Kidney (tissue), 14 donors: ENCODE data around the gene DHRS7B. TPM values are rescaled to one million over a fixed set of nuclear protein-coding genes. Genes with fewer than 3 reads are reported as not detected.

Source experiments
- DNase-seq, 5 donors: peaks; one replicate each; pipeline ENCODE4 v3.0.0-alpha.2; 2013 to 2020
- FAIRE-seq: peaks from 2 replicates; lab custom pipeline; 2012; peaks lifted over from hg19 to GRCh38; lab: Jason Lieb, UNC
- H3K27ac ChIP-seq, 2 donors: one replicate each; pipeline ENCODE4 v1.7.0; 2013; ENCODE audit warnings: low read depth in 2 of 2, low read length in 2 of 2, inconsistent platforms in 1 of 2
- H3K27me3 ChIP-seq: one replicate; pipeline ENCODE4 v1.7.1; 2013; ENCODE audit warnings: low read length, inconsistent platforms; ENCODE audit not compliant: control insufficient read depth, insufficient read depth
- H3K36me3 ChIP-seq, 3 donors: one replicate each; pipeline versions ENCODE4 v1.7.0 to v1.7.1; 2013; ENCODE audit warnings: low read length in 3 of 3, control low read depth in 1 of 3, inconsistent platforms in 1 of 3; ENCODE audit not compliant: insufficient read depth in 3 of 3, control insufficient read depth in 2 of 3
- H3K4me1 ChIP-seq, 3 donors: one replicate each; pipeline versions ENCODE4 v1.7.0 to v1.7.1; 2013; ENCODE audit warnings: low read length in 3 of 3, inconsistent platforms in 1 of 3, low read depth in 1 of 3; ENCODE audit not compliant: control insufficient read depth in 2 of 3, insufficient read depth in 2 of 3
- H3K4me3 ChIP-seq, 3 donors: one replicate each; pipeline versions ENCODE4 v1.7.0 to v1.8.1; 2013; ENCODE audit warnings: low read length in 3 of 3, control low read depth in 1 of 3, inconsistent platforms in 1 of 3
- H3K9ac ChIP-seq, 3 donors: one replicate each; pipeline versions ENCODE4 v1.7.0 to v1.7.1; 2013; ENCODE audit warnings: low read length in 3 of 3, control low read depth in 1 of 3, inconsistent platforms in 1 of 3
- H3K9me3 ChIP-seq, 3 donors: one replicate each; pipeline versions ENCODE4 v1.7.0 to v1.7.1; 2013; ENCODE audit warnings: low read length in 3 of 3, control low read depth in 1 of 3, inconsistent platforms in 1 of 3; ENCODE audit not compliant: control insufficient read depth in 2 of 3, insufficient read depth in 1 of 3
- CTCF ChIP-seq: IDR thresholded peaks from 3 replicates; pipeline ENCODE4 v1.5.1; 2012; ENCODE audit warnings: mild to moderate bottlenecking, moderate library complexity, borderline replicate concordance; ENCODE audit not compliant: insufficient read depth; ENCODE audit errors: extremely low read depth
- intact Hi-C: fragments of 100-400 bp; cut with DNase I; formaldehyde crosslinking; loops from one replicate; pipeline ENCODE4 v1.11.1; 2022
- polyA plus RNA-seq: library from polyadenylated mRNA; stranded (reverse); fragments of 350-450 nt; fragmentation: Illumina TruSeq; extraction: RNeasy Lipid Tissue Mini Kit (QIAGEN cat#74804); gene quantifications from one replicate; pipeline ENCODE4 v1.2.3, GENCODE V29; 2014; ENCODE audit warnings: low read depth, low replicate concordance; ENCODE audit not compliant: insufficient read depth
- total RNA-seq: library from RNA; stranded (reverse); fragmentation: NEBNext Ultra II Directional; extraction: Animal tissue kit (Norgen Biotek cat#: 25700); gene quantifications from one replicate; pipeline ENCODE4 v1.2.1, GENCODE V29; 2021
- donor health status: control.
- donor health status: control.
- donor health status: control.
- donor health status: control.
- donor health status: control.
- donor health status: DM: yes; HTN: yes; CAD: no.
- donor health status: Normal renal cell carcinoma (clear cell type).

DHRS7B gene
- total and polyA plus RNA-seq, 2 donors from 2014 or later, result 19.9 to 58.8 TPM

GRCh38 chr17:21125862-21126261 lies 902 bp upstream of the DHRS7B start:
- H3K9me3 ChIP-seq, result no peaks in the 10 kb centered on the region
- H3K9ac ChIP-seq, result no peak overlapping the region
- TF ChIP-seq CTCF, result no peak
- peaks cover 0 to 11% (median 10%) of the 10 kb centered on the region in 3 donors for H3K4me1 ChIP-seq
- FAIRE-seq (no peak), DNase-seq (no peak)
- intact Hi-C loops, result loop anchor here (5.0 kb wide), 1 partner anchor 386 kb away; no protein-coding TSS in a partner anchor
- H3K27me3 ChIP-seq, result no peaks in the 10 kb centered on the region
- H3K4me3 ChIP-seq, result peak overlapping the region in 1 of 3 donors; percentile 85
- H3K36me3 ChIP-seq, result no peaks in the 10 kb centered on the region
- H3K27ac ChIP-seq, result peak overlapping the region in 1 of 2 donors; percentile 62

- peak overlapping the region; percentile 67 to 95 (median 91) for H3K9ac ChIP-seq
- FAIRE-seq, result no peak
- no peak for TF ChIP-seq CTCF
- H3K27me3 ChIP-seq, result no peaks in the 10 kb centered on the region
- H3K9me3 ChIP-seq, result no peaks in the 10 kb centered on the region
- H3K36me3 ChIP-seq, result no peaks in the 10 kb centered on the region
- H3K27ac ChIP-seq, result peak overlapping the region; percentile 92 to 97
- no peak for DNase-seq
- H3K4me3 ChIP-seq, result peak overlapping the region; percentile 75 to 85 (median 78)
- peaks cover 0 to 11% (median 10%) of the 10 kb centered on the region in 3 donors for H3K4me1 ChIP-seq
- intact Hi-C loops, result loop anchor here (5.0 kb wide), 1 partner anchor 385 kb away; no protein-coding TSS in a partner anchor
These were observed 829 bp downstream of the DHRS7B start for GRCh38 chr17:21127509-21128077.

GRCh38 chr17:21129023-21129681 lies 2.4 kb downstream of the DHRS7B start:
- peaks cover 0 to 11% (median 10%) of the 10 kb centered on the region in 3 donors for H3K4me1 ChIP-seq
- no peak overlapping the region for H3K27ac ChIP-seq
- no peaks in the 10 kb centered on the region for H3K36me3 ChIP-seq
- H3K9ac ChIP-seq, result no peak overlapping the region
- H3K4me3 ChIP-seq, result no peak overlapping the region
- peak; percentile 60 for TF ChIP-seq CTCF
- peak in 2 of 5 donors; percentile 47 to 73 for DNase-seq
- no peak for FAIRE-seq
- H3K27me3 ChIP-seq, result no peaks in the 10 kb centered on the region
- intact Hi-C loops, result loop anchor here (5.0 kb wide), 1 partner anchor 383 kb away; no protein-coding TSS in a partner anchor
- H3K9me3 ChIP-seq, result no peaks in the 10 kb centered on the region
